Testis (tissue), 3 donors: ENCODE measurements around the gene TMEM44. TPM values are rescaled to one million over a fixed set of nuclear protein-coding genes. Genes with fewer than 3 reads are reported as not detected.

Source experiments
- DNase-seq: peaks from one replicate; pipeline ENCODE4 v3.0.0-alpha.2; 2019
- H3K27ac ChIP-seq, 2 donors: fragments of 200-600 bp; sonication (generic); one replicate each; pipeline ENCODE4 v1.5.1; 2019
- H3K27me3 ChIP-seq: fragments of 200-600 bp; sonication (generic); one replicate; pipeline ENCODE4 v1.5.1; 2019
- H3K36me3 ChIP-seq: fragments of 200-600 bp; sonication (generic); one replicate; pipeline ENCODE4 v1.5.1; 2017; ENCODE audit warnings: low read depth; ENCODE audit errors: missing control alignments
- H3K4me1 ChIP-seq: fragments of 200-600 bp; sonication (generic); one replicate; pipeline ENCODE4 v1.5.1; 2019
- H3K4me3 ChIP-seq, 2 donors: fragments of 200-600 bp; sonication (generic); one replicate each; pipeline ENCODE4 v1.5.1; 2017 to 2019
- H3K9me3 ChIP-seq: fragments of 200-600 bp; sonication (generic); one replicate; pipeline ENCODE4 v1.5.1; 2017
- CTCF ChIP-seq, 3 experiments: fragments of 450-650 bp in 2 of 3; fragments of 200-600 bp in 1 of 3; sonication (generic) in 1 of 3; IDR thresholded peaks; one replicate each; pipeline ENCODE4 v1.5.1; 2016 to 2019; ENCODE audit warnings: antibody characterized with exemption in 3 of 3, mild to moderate bottlenecking in 2 of 3, moderate library complexity in 1 of 3
- POLR2A ChIP-seq: fragments of 450-650 bp; IDR thresholded peaks from one replicate; pipeline ENCODE4 v1.6.1; 2017; ENCODE audit warnings: antibody characterized with exemption, mild to moderate bottlenecking, moderate library complexity
- WGBS, 2 donors: methylation state at CpG; one replicate each; pipeline ENCODE4 v1.1.5; 2018; 5-methylcytosine and 5-hydroxymethylcytosine counted together
- intact Hi-C: fragments of 100-400 bp; cut with DNase I; formaldehyde crosslinking; loops from one replicate; pipeline ENCODE4 v1.15.1; 2023; ENCODE audit warnings: low total_unique reads
- polyA plus RNA-seq: library from polyadenylated mRNA; stranded (reverse); fragments of 350-450 nt; fragmentation: Illumina TruSeq; extraction: RNeasy Lipid Tissue Mini Kit (QIAGEN cat#74804); gene quantifications from one replicate; pipeline ENCODE4 v1.2.3, GENCODE V29; 2014; ENCODE audit warnings: low read depth, low replicate concordance; ENCODE audit not compliant: insufficient read depth
- total RNA-seq, 2 donors: library from RNA; depleted of rRNA; stranded (reverse); fragments of >200 nt; gene quantifications; one replicate each; pipeline ENCODE4 v1.2.3, GENCODE V29; 2016

Gene TMEM44
- total and polyA plus RNA-seq, 3 donors from 2014 or later: 6.8 to 14.9 (median 10.7) TPM

- intact Hi-C loops: loop anchor here (10.0 kb wide), 1 partner anchor 122 kb away; no protein-coding TSS in a partner anchor
- Histone ChIP-seq H3K27ac (no peak overlapping the region), H3K27me3 (no peaks in the 10 kb centered on the region), H3K4me3 (no peak overlapping the region), H3K9me3 (no peaks in the 10 kb centered on the region), H3K36me3 (no peaks in the 10 kb centered on the region), H3K4me1 (no peaks in the 10 kb centered on the region)
- no peak for DNase-seq
- TF ChIP-seq CTCF (IDR thresholded peaks at IDR 0.05): no peak
- no peak for TF ChIP-seq POLR2A
- 75 to 77% methylated on average over 5 of the region's 5 CpGs for WGBS, 2 donors
Observed at GRCh38 chr3:194596906-194597305, 36.3 kb downstream of the TMEM44 start.

GRCh38 chr3:194592798-194593752 lies 40.1 kb downstream of the TMEM44 start:
- H3K4me1 ChIP-seq: no peaks in the 10 kb centered on the region
- H3K36me3 ChIP-seq: no peaks in the 10 kb centered on the region
- H3K4me3 ChIP-seq: no peak overlapping the region
- 84% methylated on average over 10 of the region's 10 CpGs for WGBS, 2 donors
- no peaks in the 10 kb centered on the region for H3K9me3 ChIP-seq
- intact Hi-C loops: loop anchor here (10.0 kb wide), 1 partner anchor 118 kb away; no protein-coding TSS in a partner anchor
- no peak for DNase-seq
- no peak overlapping the region for H3K27ac ChIP-seq
- TF ChIP-seq CTCF (IDR thresholded peaks at IDR 0.05): no peak
- TF ChIP-seq POLR2A: no peak
- no peaks in the 10 kb centered on the region for H3K27me3 ChIP-seq

GRCh38 chr3:194588741-194589140 lies 44.5 kb downstream of the TMEM44 start:
- intact Hi-C loops: no loop called here
- H3K27me3 ChIP-seq: no peaks in the 10 kb centered on the region
- no peak for DNase-seq
- no peak overlapping the region for H3K4me3 ChIP-seq
- H3K4me1 ChIP-seq: peaks cover 9% of the 10 kb centered on the region
- H3K27ac ChIP-seq: no peak overlapping the region
- no peak for TF ChIP-seq POLR2A
- TF ChIP-seq CTCF (IDR thresholded peaks at IDR 0.05): no peak
- H3K9me3 ChIP-seq: no peaks in the 10 kb centered on the region
- no peaks in the 10 kb centered on the region for H3K36me3 ChIP-seq
- 95% methylated on average over 3 of the region's 3 CpGs for WGBS, 2 donors

- Histone ChIP-seq H3K9me3 (no peaks in the 10 kb centered on the region), H3K4me3 (no peak overlapping the region), H3K36me3 (no peaks in the 10 kb centered on the region), H3K27ac (no peak overlapping the region), H3K27me3 (no peaks in the 10 kb centered on the region), H3K4me1 (peaks cover 9% of the 10 kb centered on the region)
- TF ChIP-seq CTCF (IDR thresholded peaks at IDR 0.05) (no peak), POLR2A (no peak)
- WGBS, 2 donors: 92 to 95% methylated on average over 11 to 13 of the region's 13 CpGs
- DNase-seq: no peak
- intact Hi-C loops: no loop called here
Observed at GRCh38 chr3:194588236-194588635, 45.0 kb downstream of the TMEM44 start.
